GM13977 (cell line): ENCODE results near the gene SGIP1.

Experiments
- DNase-seq: peaks from one replicate; pipeline ENCODE4 v3.0.0; 2012; ENCODE audit warnings: low spot score
- CTCF ChIP-seq: IDR thresholded peaks from 2 replicates; pipeline ENCODE4 v1.5.1; 2012; ENCODE audit warnings: mild to moderate bottlenecking, control low read depth; ENCODE audit not compliant: insufficient read depth; ENCODE audit errors: extremely low read depth, missing control alignments
- in situ Hi-C: fragments of 300-500 bp; cut with MboI; formaldehyde crosslinking; loops from one replicate; pipeline ENCODE4 v1.12.0; 2022; ENCODE audit warnings: low sequenced_read_pairs, low pct_unique_long_range_greater_than_20kb, mixed read lengths, inconsistent platforms; ENCODE audit not compliant: unreplicated experiment

Gene SGIP1

GRCh38 chr1:66679140-66679539 is 145.2 kb downstream of the SGIP1 start:
- in situ Hi-C loops = no loop called here
- TF ChIP-seq CTCF = no peak
- no peak for DNase-seq

GRCh38 chr1:66681686-66682085 is 147.7 kb downstream of the SGIP1 start:
- DNase-seq = no peak
- TF ChIP-seq CTCF = no peak
- in situ Hi-C loops = no loop called here

- in situ Hi-C loops = no loop called here
- no peak for DNase-seq
- TF ChIP-seq CTCF = no peak
These were observed 148.2 kb downstream of the SGIP1 start for GRCh38 chr1:66682106-66682505.

- in situ Hi-C loops = no loop called here
- DNase-seq = no peak
- no peak for TF ChIP-seq CTCF
These were observed 150.4 kb downstream of the SGIP1 start for GRCh38 chr1:66684353-66684752.

- in situ Hi-C loops = no loop called here
- DNase-seq = no peak
- TF ChIP-seq CTCF = no peak
These were observed 151.3 kb downstream of the SGIP1 start for GRCh38 chr1:66685265-66685664.

- in situ Hi-C loops = no loop called here
- TF ChIP-seq CTCF = no peak
- DNase-seq = no peak
These were observed 151.7 kb downstream of the SGIP1 start for GRCh38 chr1:66685670-66686069.

GRCh38 chr1:66686406-66686805 is 152.5 kb downstream of the SGIP1 start:
- DNase-seq = no peak
- in situ Hi-C loops = no loop called here
- no peak for TF ChIP-seq CTCF
